ENCODE results near the gene ZNF554. TPM values are rescaled to one million over a fixed set of nuclear protein-coding genes. Genes with fewer than 3 reads are reported as not detected.

Gene ZNF554
- total RNA-seq, 1 donor from 2014 or later = 6.9 TPM

- DNase-seq (ENCODE audit: extremely low spot score in 2 of 2) = no peak
- H3K4me3 ChIP-seq = no peak overlapping the region
- peaks cover 0 to 51% of the 10 kb centered on the region in 2 donors for H3K36me3 ChIP-seq
- no peak for TF ChIP-seq POLR2A (IDR thresholded peaks at IDR 0.05)
- no peak for TF ChIP-seq CTCF (IDR thresholded peaks at IDR 0.05)
- no peak for TF ChIP-seq POLR2AphosphoS5 (IDR thresholded peaks at IDR 0.05; ENCODE audit: insufficient read depth in 1 of 2, low read depth in 1 of 2)
- no peak overlapping the region for H3K27ac ChIP-seq
- no peaks in the 10 kb centered on the region for H3K27me3 ChIP-seq
- H3K4me1 ChIP-seq = no peaks in the 10 kb centered on the region
- H3K9me3 ChIP-seq = no peaks in the 10 kb centered on the region
- intact Hi-C loops (cut with DNase I) = no loop called here
Measured at GRCh38 chr19:2803486-2804155, 16.0 kb upstream of the ZNF554 start.

GRCh38 chr19:2804156-2805004, 15.3 kb upstream of the ZNF554 start:
- DNase-seq (ENCODE audit: extremely low spot score in 2 of 2) = no peak
- no peak for TF ChIP-seq POLR2A (IDR thresholded peaks at IDR 0.05)
- TF ChIP-seq CTCF (IDR thresholded peaks at IDR 0.05) = no peak
- TF ChIP-seq POLR2AphosphoS5 (IDR thresholded peaks at IDR 0.05; ENCODE audit: insufficient read depth in 1 of 2, low read depth in 1 of 2) = no peak

GRCh38 chr19:2805261-2805900, 14.3 kb upstream of the ZNF554 start:
- H3K36me3 ChIP-seq = peaks cover 0 to 48% of the 10 kb centered on the region in 2 donors

More at GRCh38 chr19:2804156-2805004, 15.3 kb upstream of the ZNF554 start:
- Histone ChIP-seq H3K27me3 (no peaks in the 10 kb centered on the region), H3K36me3 (peaks cover 0 to 58% of the 10 kb centered on the region in 2 donors), H3K9me3 (no peaks in the 10 kb centered on the region), H3K4me1 (no peaks in the 10 kb centered on the region), H3K4me3 (no peak overlapping the region), H3K27ac (no peak overlapping the region)
- intact Hi-C loops (cut with DNase I) = no loop called here

GRCh38 chr19:2805991-2806649, 13.5 kb upstream of the ZNF554 start:
- H3K27me3 ChIP-seq = no peaks in the 10 kb centered on the region
- no peaks in the 10 kb centered on the region for H3K4me1 ChIP-seq
- H3K36me3 ChIP-seq = peaks cover 0 to 41% of the 10 kb centered on the region in 2 donors
- TF ChIP-seq CTCF (IDR thresholded peaks at IDR 0.05) (no peak), POLR2AphosphoS5 (IDR thresholded peaks at IDR 0.05; ENCODE audit: insufficient read depth in 1 of 2, low read depth in 1 of 2) (no peak), POLR2A (IDR thresholded peaks at IDR 0.05) (no peak)
- intact Hi-C loops (cut with DNase I) = no loop called here
- no peak overlapping the region for H3K4me3 ChIP-seq
- no peaks in the 10 kb centered on the region for H3K9me3 ChIP-seq
- no peak for DNase-seq (ENCODE audit: extremely low spot score in 2 of 2)
- H3K27ac ChIP-seq = no peak overlapping the region

More at GRCh38 chr19:2805261-2805900, 14.3 kb upstream of the ZNF554 start:
- intact Hi-C loops (cut with DNase I) = no loop called here
- DNase-seq (ENCODE audit: extremely low spot score in 2 of 2) = no peak
- TF ChIP-seq CTCF (IDR thresholded peaks at IDR 0.05) = no peak
- no peak for TF ChIP-seq POLR2AphosphoS5 (IDR thresholded peaks at IDR 0.05; ENCODE audit: insufficient read depth in 1 of 2, low read depth in 1 of 2)
- TF ChIP-seq POLR2A (IDR thresholded peaks at IDR 0.05) = no peak
- Histone ChIP-seq H3K4me1 (no peaks in the 10 kb centered on the region), H3K9me3 (no peaks in the 10 kb centered on the region), H3K27me3 (no peaks in the 10 kb centered on the region), H3K27ac (no peak overlapping the region), H3K4me3 (no peak overlapping the region)
